ENCODE data around the gene ABLIM1. TPM values are rescaled to one million over a fixed set of nuclear protein-coding genes. Genes with fewer than 3 reads are reported as not detected.

ABLIM1 gene
- total and polyA plus RNA-seq, 4 donors, result 20.0 to 135 (median 59.9) TPM

GRCh38 chr10:114420811-114421485 lies 237.1 kb downstream of the ABLIM1 start:
- DNase-seq, result no peak
- no peaks in the 10 kb centered on the region for H3K36me3 ChIP-seq (ENCODE audit: control insufficient read depth in 4 of 4, insufficient read depth in 4 of 4, low read length in 4 of 4)
- TF ChIP-seq, protein P1, sequence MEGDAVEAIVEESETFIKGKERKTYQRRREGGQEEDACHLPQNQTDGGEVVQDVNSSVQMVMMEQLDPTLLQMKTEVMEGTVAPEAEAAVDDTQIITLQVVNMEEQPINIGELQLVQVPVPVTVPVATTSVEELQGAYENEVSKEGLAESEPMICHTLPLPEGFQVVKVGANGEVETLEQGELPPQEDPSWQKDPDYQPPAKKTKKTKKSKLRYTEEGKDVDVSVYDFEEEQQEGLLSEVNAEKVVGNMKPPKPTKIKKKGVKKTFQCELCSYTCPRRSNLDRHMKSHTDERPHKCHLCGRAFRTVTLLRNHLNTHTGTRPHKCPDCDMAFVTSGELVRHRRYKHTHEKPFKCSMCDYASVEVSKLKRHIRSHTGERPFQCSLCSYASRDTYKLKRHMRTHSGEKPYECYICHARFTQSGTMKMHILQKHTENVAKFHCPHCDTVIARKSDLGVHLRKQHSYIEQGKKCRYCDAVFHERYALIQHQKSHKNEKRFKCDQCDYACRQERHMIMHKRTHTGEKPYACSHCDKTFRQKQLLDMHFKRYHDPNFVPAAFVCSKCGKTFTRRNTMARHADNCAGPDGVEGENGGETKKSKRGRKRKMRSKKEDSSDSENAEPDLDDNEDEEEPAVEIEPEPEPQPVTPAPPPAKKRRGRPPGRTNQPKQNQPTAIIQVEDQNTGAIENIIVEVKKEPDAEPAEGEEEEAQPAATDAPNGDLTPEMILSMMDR (IDR thresholded peaks at IDR 0.05; ENCODE audit: control extremely low read depth, extremely low read depth), result no peak
- H3K9me3 ChIP-seq (ENCODE audit: control insufficient read depth in 4 of 4, insufficient read depth in 3 of 4, low read length in 3 of 4), result no peaks in the 10 kb centered on the region
- no peaks in the 10 kb centered on the region for H3K4me1 ChIP-seq (ENCODE audit: control insufficient read depth in 5 of 5, insufficient read depth in 5 of 5, low read length in 5 of 5)
- H3K27ac ChIP-seq (ENCODE audit: low read depth in 1 of 2, low read length in 1 of 2), result no peak overlapping the region
- no peak for ATAC-seq (ENCODE audit: insufficient read depth, low FRiP score)
- 88 to 92% methylated on average over 4 of the region's 4 CpGs for WGBS, 2 donors
- no peak overlapping the region for H3K4me3 ChIP-seq
- H3K9ac ChIP-seq (ENCODE audit: insufficient read depth in 1 of 2, low read length in 2 of 2), result no peak overlapping the region
- H3K27me3 ChIP-seq (ENCODE audit: control insufficient read depth in 3 of 3, insufficient read depth in 3 of 3, low read length in 2 of 3), result no peaks in the 10 kb centered on the region

DNA sequence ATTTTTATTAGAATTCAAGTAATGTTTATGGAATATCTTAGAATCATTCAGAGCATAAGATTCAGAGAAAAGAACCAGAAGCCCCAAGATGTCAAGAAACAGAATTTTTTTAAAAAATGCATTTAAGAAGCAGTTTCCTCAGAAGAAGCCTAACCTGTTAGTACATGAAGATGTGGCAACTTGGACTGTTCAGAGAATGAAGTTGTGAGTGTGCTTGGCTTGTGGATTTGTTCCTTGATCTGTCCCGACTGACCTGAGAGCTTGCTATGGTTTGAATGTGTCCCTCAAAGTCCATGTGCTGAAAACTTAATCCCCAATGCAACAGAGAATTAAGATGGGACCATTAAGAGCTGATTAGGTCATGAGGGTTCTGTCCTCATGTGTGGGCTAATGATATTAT lies 240.0 kb downstream of the ABLIM1 start:
- ATAC-seq (ENCODE audit: insufficient read depth, low FRiP score) (no peak), DNase-seq (no peak)
- TF ChIP-seq, protein P1 (IDR thresholded peaks at IDR 0.05; ENCODE audit: control extremely low read depth, extremely low read depth), result no peak
- H3K4me1 ChIP-seq (ENCODE audit: control insufficient read depth in 5 of 5, insufficient read depth in 5 of 5, low read length in 5 of 5), result peaks cover 3 to 6% (median 4%) of the 10 kb centered on the region in 5 donors
- H3K27ac ChIP-seq (ENCODE audit: low read depth in 1 of 2, low read length in 1 of 2), result no peak overlapping the region
- 90 to 91% methylated on average over 1 of the region's 1 CpG for WGBS, 2 donors
- H3K36me3 ChIP-seq (ENCODE audit: control insufficient read depth in 4 of 4, insufficient read depth in 4 of 4, low read length in 4 of 4), result no peaks in the 10 kb centered on the region
- H3K9me3 ChIP-seq (ENCODE audit: control insufficient read depth in 4 of 4, insufficient read depth in 3 of 4, low read length in 3 of 4), result no peaks in the 10 kb centered on the region
- no peak overlapping the region for H3K9ac ChIP-seq (ENCODE audit: insufficient read depth in 1 of 2, low read length in 2 of 2)
- no peaks in the 10 kb centered on the region for H3K27me3 ChIP-seq (ENCODE audit: control insufficient read depth in 3 of 3, insufficient read depth in 3 of 3, low read length in 2 of 3)
- H3K4me3 ChIP-seq, result no peak overlapping the region

- no peak overlapping the region for H3K4me3 ChIP-seq
- DNase-seq (peak; percentile 73 to 90 (median 83)), ATAC-seq (ENCODE audit: insufficient read depth, low FRiP score) (peak; percentile 79)
- no peak overlapping the region for H3K9ac ChIP-seq (ENCODE audit: insufficient read depth in 1 of 2, low read length in 2 of 2)
- TF ChIP-seq, protein P1 (IDR thresholded peaks at IDR 0.05; ENCODE audit: control extremely low read depth, extremely low read depth), result no peak
- no peaks in the 10 kb centered on the region for H3K27me3 ChIP-seq (ENCODE audit: control insufficient read depth in 3 of 3, insufficient read depth in 3 of 3, low read length in 2 of 3)
- H3K27ac ChIP-seq (ENCODE audit: low read depth in 1 of 2, low read length in 1 of 2), result no peak overlapping the region
- H3K4me1 ChIP-seq (ENCODE audit: control insufficient read depth in 5 of 5, insufficient read depth in 5 of 5, low read length in 5 of 5), result peaks cover 6 to 12% (median 12%) of the 10 kb centered on the region in 5 donors
- no peaks in the 10 kb centered on the region for H3K9me3 ChIP-seq (ENCODE audit: control insufficient read depth in 4 of 4, insufficient read depth in 3 of 4, low read length in 3 of 4)
- WGBS, 2 donors, result 6 to 9% methylated on average over 9 of the region's 9 CpGs
- no peaks in the 10 kb centered on the region for H3K36me3 ChIP-seq (ENCODE audit: control insufficient read depth in 4 of 4, insufficient read depth in 4 of 4, low read length in 4 of 4)
Measured at GRCh38 chr10:114412907-114413797, 244.9 kb downstream of the ABLIM1 start.
